Fibroblast of the conjunctiva (primary cell): ENCODE measurements around the gene CTSL.
"Not testable (repeated sequence)": the region's sequence is repeated elsewhere in the genome, so short reads cannot be mapped to it uniquely, and the experiment has no call there.

ENCODE experiments used
- DNase-seq: peaks from one replicate; pipeline ENCODE4 v3.0.0-alpha.2; 2010; ENCODE audit warnings: low read depth

The CTSL gene

GRCh38 chr9:87722393-87723088 is 3.4 kb upstream of the CTSL start:
- DNase-seq = no peak

- no peak for DNase-seq
Observed at GRCh38 chr9:87725356-87725899, 491 bp upstream of the CTSL start.

DNA sequence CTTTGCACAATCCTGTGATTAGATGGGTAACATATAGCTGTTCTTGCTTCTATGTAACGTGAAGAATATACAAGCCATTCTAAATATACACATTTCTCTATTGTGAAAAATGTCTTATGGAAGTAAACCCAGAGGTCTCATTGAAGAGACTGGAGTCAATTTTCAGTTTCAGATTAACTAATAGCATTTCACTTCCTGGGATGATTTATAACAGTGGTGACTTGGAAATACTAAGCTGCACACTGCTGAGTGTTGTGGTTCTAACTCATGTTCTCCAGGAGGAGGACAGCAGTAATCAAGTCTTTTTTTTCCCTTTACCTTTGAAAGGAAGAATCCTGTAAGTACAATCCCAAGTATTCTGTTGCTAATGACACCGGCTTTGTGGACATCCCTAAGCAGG is 3.3 kb downstream of the CTSL start:
- DNase-seq = no peak

GRCh38 chr9:87731321-87731720 is 5.4 kb downstream of the CTSL start:
- DNase-seq = no peak

GRCh38 chr9:87732344-87732743 is 6.4 kb downstream of the CTSL start:
- no peak for DNase-seq

DNA sequence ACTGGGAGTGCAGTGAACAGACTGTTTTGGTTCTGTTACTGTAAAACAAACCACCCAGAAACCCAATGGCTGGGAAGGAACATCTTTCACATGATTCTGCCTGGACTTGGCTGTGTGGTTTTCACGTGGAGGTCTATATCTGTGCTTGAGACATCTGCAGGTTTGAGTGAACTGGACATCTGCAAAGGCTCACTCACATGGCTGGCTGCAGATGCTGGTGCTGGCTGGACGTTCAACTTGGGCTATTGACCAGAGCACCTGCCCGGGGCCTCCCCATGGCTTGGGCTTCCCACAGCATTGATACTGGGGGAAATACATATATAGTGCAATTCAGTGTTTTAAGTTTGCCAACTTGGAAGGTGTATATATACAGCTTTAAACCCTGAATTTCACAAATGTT is 6.8 kb downstream of the CTSL start:
- no peak for DNase-seq

- no peak for DNase-seq
Observed at GRCh38 chr9:87733273-87734052, 7.5 kb downstream of the CTSL start.

- no peak for DNase-seq
Observed at GRCh38 chr9:87734106-87734505, 8.2 kb downstream of the CTSL start.

DNA sequence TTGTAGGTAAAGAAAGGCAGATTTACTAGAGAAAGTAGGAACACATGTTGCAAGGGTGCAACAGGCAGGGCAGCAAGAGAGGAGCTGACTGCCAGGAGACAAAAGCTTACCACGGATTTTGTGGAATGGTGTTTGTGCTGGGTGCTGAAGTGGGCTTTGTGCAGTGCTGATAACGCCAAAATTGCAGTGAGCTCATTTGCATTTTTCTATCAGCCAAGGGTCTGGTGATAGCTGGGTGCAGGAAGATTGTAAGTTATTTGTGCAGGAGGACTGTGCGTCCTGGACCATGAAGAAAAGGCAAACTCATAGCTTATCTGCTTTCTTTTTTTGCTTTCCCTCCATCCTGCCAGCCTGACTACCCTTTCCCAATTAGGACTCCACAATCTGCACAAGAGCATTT is 13.6 kb downstream of the CTSL start:
- DNase-seq = no peak

- no peak for DNase-seq
Observed at GRCh38 chr9:87740209-87740608, 14.3 kb downstream of the CTSL start.

GRCh38 chr9:87741326-87741725 is 15.4 kb downstream of the CTSL start:
- DNase-seq = no peak

GRCh38 chr9:87741891-87742290 is 16.0 kb downstream of the CTSL start:
- no peak for DNase-seq

DNA sequence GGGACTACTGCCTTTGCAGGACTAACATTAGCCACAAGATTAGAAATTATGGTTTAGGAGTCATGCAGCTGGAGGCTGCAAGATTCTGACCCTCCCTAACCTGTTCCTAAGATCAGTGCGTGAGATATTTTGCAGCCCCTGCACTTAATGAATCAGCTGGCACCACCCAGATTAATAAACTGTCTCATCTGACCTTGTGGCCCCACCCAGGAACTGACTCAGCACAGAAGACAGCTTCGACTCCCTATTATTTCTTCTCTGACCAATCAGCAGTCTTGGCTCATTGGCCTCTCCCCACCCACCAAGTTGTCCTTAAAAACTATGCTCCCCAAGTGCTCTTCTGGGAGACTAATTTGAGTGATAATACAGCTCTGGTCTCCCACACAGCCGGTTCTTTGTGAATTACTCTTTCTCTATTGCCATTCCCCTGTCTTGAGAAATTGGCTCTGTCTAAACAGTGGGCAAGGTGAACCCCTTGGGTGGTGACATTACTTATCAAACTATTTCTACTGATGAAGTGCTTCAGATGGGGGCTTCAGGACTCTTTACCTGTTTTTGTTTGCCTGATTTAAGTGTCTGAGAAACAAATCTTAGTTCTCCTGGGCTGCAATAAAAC is 17.0 kb downstream of the CTSL start:
- no peak for DNase-seq

DNA sequence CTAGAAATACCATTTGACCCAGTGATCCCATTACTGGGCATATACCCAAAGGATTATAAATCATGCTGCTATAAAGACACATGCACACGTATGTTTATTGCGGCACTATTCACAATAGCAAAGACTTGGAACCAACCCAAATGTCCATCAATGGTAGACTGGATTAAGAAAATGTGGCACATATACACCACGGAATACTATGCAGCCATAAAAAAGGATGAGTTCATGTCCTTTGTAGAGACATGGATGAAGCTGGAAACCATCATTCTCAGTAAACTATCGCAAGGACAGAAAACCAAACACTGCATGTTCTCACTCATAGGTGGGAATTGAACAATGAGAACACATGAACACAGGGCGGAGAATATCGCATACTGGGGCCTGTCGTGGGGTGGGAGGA is 18.3 kb downstream of the CTSL start:
- not testable (repeated sequence) for DNase-seq

GRCh38 chr9:87746186-87746585 is 20.3 kb downstream of the CTSL start:
- no peak for DNase-seq

- no peak for DNase-seq
Observed at GRCh38 chr9:87748881-87749280, 23.0 kb downstream of the CTSL start.

- DNase-seq = no peak
Observed at GRCh38 chr9:87749335-87750035, 23.6 kb downstream of the CTSL start.

- DNase-seq = no peak
Observed at GRCh38 chr9:87750726-87751125, 24.8 kb downstream of the CTSL start.

GRCh38 chr9:87751423-87751822 is 25.5 kb downstream of the CTSL start:
- DNase-seq = no peak

GRCh38 chr9:87751868-87752267 is 25.9 kb downstream of the CTSL start:
- no peak for DNase-seq

DNA sequence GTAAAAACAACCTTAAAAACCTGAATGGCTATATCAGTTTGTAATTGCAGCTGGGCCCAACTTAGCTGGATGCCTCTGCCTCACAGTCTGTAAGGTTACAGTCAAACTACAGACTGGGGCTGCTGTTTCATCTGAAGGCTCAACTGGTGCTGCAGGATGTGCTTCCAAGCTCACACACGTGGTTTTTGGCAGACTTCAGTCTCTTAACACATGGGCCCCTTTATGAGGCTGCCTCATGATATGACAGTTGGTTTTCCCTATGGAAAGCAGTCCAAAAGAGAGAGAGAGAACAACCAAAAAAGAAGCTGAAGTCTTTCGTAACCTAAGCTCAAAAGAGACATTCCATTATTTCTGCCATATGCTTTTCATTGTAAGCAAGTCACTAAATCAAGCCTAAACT is 27.4 kb downstream of the CTSL start:
- DNase-seq = no peak

DNA sequence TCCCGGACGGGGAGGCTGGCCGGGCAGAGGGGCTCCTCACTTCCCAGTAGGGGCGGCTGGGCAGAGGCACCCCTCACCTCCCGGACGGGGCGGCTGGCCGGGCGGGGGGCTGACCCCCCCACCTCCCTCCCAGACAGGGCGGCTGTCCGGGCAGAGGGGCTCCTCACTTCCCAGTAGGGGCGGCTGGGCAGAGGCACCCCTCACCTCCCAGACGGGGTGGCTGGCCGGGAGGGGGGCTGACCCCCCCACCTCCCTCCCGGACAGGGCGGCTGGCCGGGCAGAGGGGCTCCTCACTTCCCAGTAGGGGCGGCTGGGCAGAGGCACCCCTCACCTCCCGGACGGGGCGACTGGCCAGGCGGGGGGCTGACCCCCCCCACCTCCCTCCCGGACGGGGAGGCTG is 32.4 kb downstream of the CTSL start:
- not testable (repeated sequence) for DNase-seq
